Measurements from ENCODE around the gene CCL3. TPM values are rescaled to one million over a fixed set of nuclear protein-coding genes. Genes with fewer than 3 reads are reported as not detected.

The CCL3 gene
- total RNA-seq, 2 donors from 2014 or later = not detected

- H3K27me3 ChIP-seq (replicated peaks; ENCODE audit: insufficient read depth) = no peaks in the 10 kb centered on the region
- H3K4me3 ChIP-seq = no peak overlapping the region
- H3K36me3 ChIP-seq = no peaks in the 10 kb centered on the region
- H3K9me3 ChIP-seq = no peaks in the 10 kb centered on the region
- no peak for DNase-seq (ENCODE audit: low spot score)
- intact Hi-C loops (cut with DNase I) = no loop called here
- H3K27ac ChIP-seq = no peak overlapping the region
- no peaks in the 10 kb centered on the region for H3K4me1 ChIP-seq (replicated peaks)
- TF ChIP-seq CTCF (IDR thresholded peaks at IDR 0.05) (no peak), POLR2A (IDR thresholded peaks at IDR 0.05) (no peak), POLR2AphosphoS5 (IDR thresholded peaks at IDR 0.05) (no peak)
- 70% methylated on average over 3 of the region's 3 CpGs for WGBS
Observed at GRCh38 chr17:36068524-36068923, 21.4 kb downstream of the CCL3 start.

GRCh38 chr17:36066365-36066985 lies 23.5 kb downstream of the CCL3 start:
- WGBS = 86% methylated on average over 6 of the region's 6 CpGs

DNA sequence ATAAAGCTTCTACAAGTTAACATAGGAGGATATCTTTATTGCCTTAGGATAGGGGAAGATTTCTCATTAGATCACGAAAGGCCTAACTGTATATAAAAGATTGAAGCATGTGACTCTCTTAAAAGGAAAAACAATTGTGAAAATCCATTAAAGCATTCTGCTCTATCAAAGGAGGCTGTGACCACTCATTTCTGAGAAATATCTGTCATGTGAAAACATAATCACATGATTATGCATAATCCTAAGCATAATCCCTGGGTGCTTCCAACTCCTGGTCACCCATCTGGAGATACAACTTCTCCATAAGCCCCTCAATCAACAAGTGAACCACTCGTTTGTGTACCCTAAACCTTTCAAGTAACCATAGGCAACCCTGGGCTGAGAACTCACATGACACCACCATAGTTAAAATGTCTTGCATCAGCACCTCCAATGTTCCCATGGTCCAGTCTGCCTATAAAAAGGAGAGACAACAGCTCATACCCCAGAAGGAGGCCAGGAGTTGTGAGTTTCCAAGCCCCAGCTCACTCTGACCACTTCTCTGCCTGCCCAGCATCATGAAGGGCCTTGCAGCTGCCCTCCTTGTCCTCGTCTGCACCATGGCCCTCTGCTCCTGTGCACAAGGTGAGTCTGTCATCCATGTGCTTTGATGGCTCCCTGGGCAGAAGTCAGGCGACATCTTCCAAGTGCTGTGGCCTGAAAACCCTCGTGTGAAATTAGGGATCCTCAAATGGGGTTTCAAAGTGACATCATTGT lies 26.0 kb downstream of the CCL3 start, which contains the start of gene CCL18:
Gene CCL18 (plus strand): TSS at position 487 of the 756 bp plus-strand sequence. CDS start 71 bp downstream, at position 558.
- H3K9me3 ChIP-seq = no peaks in the 10 kb centered on the region
- intact Hi-C loops (cut with DNase I) = no loop called here
- H3K27me3 ChIP-seq (replicated peaks; ENCODE audit: insufficient read depth) = no peaks in the 10 kb centered on the region
- no peaks in the 10 kb centered on the region for H3K4me1 ChIP-seq (replicated peaks)
- TF ChIP-seq POLR2AphosphoS5 (IDR thresholded peaks at IDR 0.05) (no peak), CTCF (IDR thresholded peaks at IDR 0.05) (no peak), POLR2A (IDR thresholded peaks at IDR 0.05) (no peak)
- DNase-seq (ENCODE audit: low spot score) = no peak
- 79% methylated on average over 5 of the region's 5 CpGs for WGBS
- H3K4me3 ChIP-seq = no peak within 1 kb of the TSS
- H3K36me3 ChIP-seq = no peaks in the 10 kb centered on the region
- no peak within 1 kb of the TSS for H3K27ac ChIP-seq

More at GRCh38 chr17:36066365-36066985, 23.5 kb downstream of the CCL3 start:
- no peak for DNase-seq (ENCODE audit: low spot score)
- Histone ChIP-seq H3K4me3 (no peak overlapping the region), H3K27me3 (replicated peaks; ENCODE audit: insufficient read depth) (no peaks in the 10 kb centered on the region), H3K36me3 (no peaks in the 10 kb centered on the region), H3K27ac (no peak overlapping the region), H3K9me3 (no peaks in the 10 kb centered on the region), H3K4me1 (replicated peaks) (no peaks in the 10 kb centered on the region)
- intact Hi-C loops (cut with DNase I) = no loop called here
- TF ChIP-seq CTCF (IDR thresholded peaks at IDR 0.05) = no peak
- TF ChIP-seq POLR2A (IDR thresholded peaks at IDR 0.05) = no peak
- TF ChIP-seq POLR2AphosphoS5 (IDR thresholded peaks at IDR 0.05) = no peak

DNA sequence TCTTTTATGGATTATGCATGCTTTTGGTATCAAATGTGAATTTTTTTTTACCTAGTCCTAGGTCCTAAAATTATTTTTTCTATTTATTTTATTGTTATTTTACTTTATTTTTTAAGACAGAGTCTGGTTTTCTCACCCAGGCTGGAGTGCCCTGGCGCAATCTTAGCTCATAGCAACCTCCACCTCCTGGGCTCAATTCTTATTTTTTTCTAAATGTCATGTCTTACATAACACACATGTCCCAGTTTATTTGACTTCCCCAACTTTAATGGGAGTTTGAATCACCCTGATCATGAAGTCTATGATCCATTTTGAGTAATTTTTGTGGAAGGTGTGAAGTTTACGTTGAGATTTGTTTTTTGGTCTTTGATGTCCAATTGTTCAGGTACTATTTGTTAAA lies 29.1 kb downstream of the CCL3 start:
- TF ChIP-seq CTCF (IDR thresholded peaks at IDR 0.05) (no peak), POLR2AphosphoS5 (IDR thresholded peaks at IDR 0.05) (no peak), POLR2A (IDR thresholded peaks at IDR 0.05) (no peak)
- Histone ChIP-seq H3K4me3 (no peak overlapping the region), H3K27me3 (replicated peaks; ENCODE audit: insufficient read depth) (no peaks in the 10 kb centered on the region), H3K4me1 (replicated peaks) (no peaks in the 10 kb centered on the region), H3K36me3 (no peaks in the 10 kb centered on the region), H3K27ac (no peak overlapping the region), H3K9me3 (no peaks in the 10 kb centered on the region)
- intact Hi-C loops (cut with DNase I) = no loop called here
- 83% methylated on average over 2 of the region's 2 CpGs for WGBS
- no peak for DNase-seq (ENCODE audit: low spot score)

Data from prostate gland (tissue), 2 donors.